ENCODE measurements around the gene PNMA1.
"Not testable (repeated sequence)": the region's sequence is repeated elsewhere in the genome, so short reads cannot be mapped to it uniquely, and the experiment has no call there.

Gene PNMA1

GRCh38 chr14:73714656-73715081 lies 485 bp upstream of the PNMA1 start:
- no peak for DNase-seq

- DNase-seq = no peak
These were observed 880 bp downstream of the PNMA1 start for GRCh38 chr14:73713206-73713802.

- peak; percentile 44 for DNase-seq
These were observed 1.5 kb downstream of the PNMA1 start for GRCh38 chr14:73712540-73713180.

- no peak for DNase-seq
These were observed 2.1 kb downstream of the PNMA1 start for GRCh38 chr14:73712071-73712506.

GRCh38 chr14:73710737-73711136 lies 3.4 kb downstream of the PNMA1 start:
- DNase-seq = no peak

- DNase-seq = no peak
These were observed 4.2 kb downstream of the PNMA1 start for GRCh38 chr14:73709904-73710469.

GRCh38 chr14:73708076-73708475 lies 6.1 kb downstream of the PNMA1 start:
- not testable (repeated sequence) for DNase-seq

- no peak for DNase-seq
These were observed 13.9 kb downstream of the PNMA1 start for GRCh38 chr14:73700325-73700724.

GRCh38 chr14:73696466-73697400 lies 17.5 kb downstream of the PNMA1 start:
- no peak for DNase-seq

- DNase-seq = no peak
These were observed 18.2 kb downstream of the PNMA1 start for GRCh38 chr14:73695997-73696396.

- no peak for DNase-seq
These were observed 19.1 kb downstream of the PNMA1 start for GRCh38 chr14:73695082-73695481.

- no peak for DNase-seq
These were observed 20.1 kb downstream of the PNMA1 start for GRCh38 chr14:73694083-73694482.

- DNase-seq = no peak
These were observed 27.3 kb downstream of the PNMA1 start for GRCh38 chr14:73686901-73687300.

GRCh38 chr14:73685328-73685727 lies 28.9 kb downstream of the PNMA1 start:
- DNase-seq = no peak

GRCh38 chr14:73684627-73685026 lies 29.6 kb downstream of the PNMA1 start:
- no peak for DNase-seq

- no peak for DNase-seq
These were observed 33.4 kb downstream of the PNMA1 start for GRCh38 chr14:73680821-73681220.

GRCh38 chr14:73678698-73679097 lies 35.5 kb downstream of the PNMA1 start:
- DNase-seq = no peak

GRCh38 chr14:73674986-73675385 lies 39.2 kb downstream of the PNMA1 start:
- DNase-seq = no peak

- DNase-seq = no peak
These were observed 46.3 kb downstream of the PNMA1 start for GRCh38 chr14:73667854-73668253.

GRCh38 chr14:73666583-73666982 lies 47.6 kb downstream of the PNMA1 start:
- no peak for DNase-seq

GRCh38 chr14:73665130-73665529 lies 49.1 kb downstream of the PNMA1 start:
- DNase-seq = no peak

GRCh38 chr14:73663548-73664212 lies 50.5 kb downstream of the PNMA1 start:
- DNase-seq = no peak

- DNase-seq = no peak
These were observed 51.7 kb downstream of the PNMA1 start for GRCh38 chr14:73662487-73662943.

Data from activated naive CD4-positive, alpha-beta T cell treated with Interleukin-2 at 50 U/mL for 16 hours (primary cell).